ENCODE data around the gene PLPPR2.

- TF ChIP-seq CTCF (IDR thresholded peaks at IDR 0.05) (no peak), POLR2A (IDR thresholded peaks at IDR 0.05) (peak in 1 of 2 donors; percentile 60)
These were observed 15.8 kb upstream of the PLPPR2 start, which contains the start of gene RAB3D for GRCh38 chr19:11339254-11340098.
